Ovary (tissue), 9 donors: Measurements from ENCODE around the gene SHROOM3. TPM values are rescaled to one million over a fixed set of nuclear protein-coding genes. Genes with fewer than 3 reads are reported as not detected.
"Not testable (repeated sequence)": the region's sequence is repeated elsewhere in the genome, so short reads cannot be mapped to it uniquely, and the experiment has no call there.

Experiments used
- DNase-seq, 5 donors: peaks; one replicate each; pipeline ENCODE4 v3.0.0-alpha.2; 2019 to 2020
- H3K27ac ChIP-seq, 2 donors: fragments of 200-600 bp; one replicate each; pipeline versions ENCODE4 v1.5.1 to v1.8.0; 2019 to 2022
- H3K27me3 ChIP-seq: fragments of 200-600 bp; one replicate; pipeline ENCODE4 v1.8.0; 2022
- H3K36me3 ChIP-seq: fragments of 200-600 bp; sonication (generic); one replicate; pipeline ENCODE4 v1.5.1; 2019
- H3K4me1 ChIP-seq: one replicate; pipeline ENCODE4 v1.8.1; 2013; ENCODE audit warnings: mild to moderate bottlenecking, moderate library complexity; ENCODE audit not compliant: insufficient read depth
- H3K4me3 ChIP-seq: fragments of 200-600 bp; sonication (generic); one replicate; pipeline ENCODE4 v1.5.1; 2017
- H3K9me3 ChIP-seq, 2 donors: fragments of 200-600 bp in 1 of 2; sonication (generic) in 1 of 2; one replicate each; pipeline versions ENCODE4 v1.5.1 to v1.8.1; 2013 to 2019; ENCODE audit warnings: mild to moderate bottlenecking in 1 of 2, moderate library complexity in 1 of 2
- EP300 ChIP-seq: sonication (generic); formaldehyde crosslinking; IDR thresholded peaks from one replicate; pipeline ENCODE4 v1.6.1; 2017; ENCODE audit warnings: antibody characterized with exemption
- POLR2A ChIP-seq: fragments of 450-650 bp; IDR thresholded peaks from one replicate; pipeline ENCODE4 v1.6.1; 2017; ENCODE audit warnings: antibody characterized with exemption, mild to moderate bottlenecking, moderate library complexity
- WGBS, 3 donors: extraction: QIAGEN DNeasy Blood & Tissue Kit in 1 of 3; methylation state at CpG; one replicate each; pipeline versions ENCODE4 v1.1.5 to v1.1.7; 2013 to 2017; 5-methylcytosine and 5-hydroxymethylcytosine counted together
- intact Hi-C, 4 donors: fragments of 100-400 bp; cut with DNase I; formaldehyde crosslinking; loops; one replicate each; pipeline versions ENCODE4 v1.11.0 to v1.15.1; 2022 to 2023
- polyA plus RNA-seq, 2 donors: library from polyadenylated mRNA; stranded (reverse); fragments of 200-250 nt in 1 of 2; fragments of 350-450 nt in 1 of 2; fragmentation: Illumina TruSeq in 1 of 2; extraction: RNeasy Lipid Tissue Mini Kit (QIAGEN cat#74804) in 1 of 2; gene quantifications; one replicate each; pipeline ENCODE4 v1.2.3, GENCODE V29; 2013 to 2014
- total RNA-seq, 7 donors: library from RNA; depleted of rRNA in 2 of 7; stranded (reverse); fragments of >200 nt in 2 of 7; fragmentation: NEBNext Ultra II Directional in 3 of 7; extraction: Animal tissue kit (Norgen Biotek cat#: 25700) in 3 of 7; gene quantifications; one replicate each; pipeline versions ENCODE4 v1.1.0 to v1.2.4, GENCODE V29; 2016 to 2023
- TF ChIP-seq, protein P1 (sequence below), 3 donors: fragments of 450-650 bp in 2 of 3; fragments of 200-600 bp in 1 of 3; IDR thresholded peaks; one replicate each; pipeline versions ENCODE4 v1.5.1 to v1.8.0; 2016 to 2022; ENCODE audit warnings: antibody characterized with exemption in 3 of 3, mild to moderate bottlenecking in 1 of 3
- donor health status: DM: no; HTN: no; CAD: no; lungs with moderate emphysema.
- donor health status: DM: no; HTN: no; CAD: no.
- donor health status: Bipolar disorder and iron deficiency.
- donor health status: DM: yes; HTN: yes; CAD: no.
- donor health status: DM: no; HTN: no; CAD: no.
- donor health status: DM: yes; HTN: yes; CAD: no.

SHROOM3 gene
- total and polyA plus RNA-seq, 9 donors, result 0.80 to 70.1 (median 3.8) TPM

GRCh38 chr4:76448211-76448610 lies 13.2 kb downstream of the SHROOM3 start:
- H3K27me3 ChIP-seq, result no peaks in the 10 kb centered on the region
- H3K27ac ChIP-seq, result no peak overlapping the region
- no peak for TF ChIP-seq POLR2A
- TF ChIP-seq, protein P1, sequence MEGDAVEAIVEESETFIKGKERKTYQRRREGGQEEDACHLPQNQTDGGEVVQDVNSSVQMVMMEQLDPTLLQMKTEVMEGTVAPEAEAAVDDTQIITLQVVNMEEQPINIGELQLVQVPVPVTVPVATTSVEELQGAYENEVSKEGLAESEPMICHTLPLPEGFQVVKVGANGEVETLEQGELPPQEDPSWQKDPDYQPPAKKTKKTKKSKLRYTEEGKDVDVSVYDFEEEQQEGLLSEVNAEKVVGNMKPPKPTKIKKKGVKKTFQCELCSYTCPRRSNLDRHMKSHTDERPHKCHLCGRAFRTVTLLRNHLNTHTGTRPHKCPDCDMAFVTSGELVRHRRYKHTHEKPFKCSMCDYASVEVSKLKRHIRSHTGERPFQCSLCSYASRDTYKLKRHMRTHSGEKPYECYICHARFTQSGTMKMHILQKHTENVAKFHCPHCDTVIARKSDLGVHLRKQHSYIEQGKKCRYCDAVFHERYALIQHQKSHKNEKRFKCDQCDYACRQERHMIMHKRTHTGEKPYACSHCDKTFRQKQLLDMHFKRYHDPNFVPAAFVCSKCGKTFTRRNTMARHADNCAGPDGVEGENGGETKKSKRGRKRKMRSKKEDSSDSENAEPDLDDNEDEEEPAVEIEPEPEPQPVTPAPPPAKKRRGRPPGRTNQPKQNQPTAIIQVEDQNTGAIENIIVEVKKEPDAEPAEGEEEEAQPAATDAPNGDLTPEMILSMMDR (IDR thresholded peaks at IDR 0.05), result no peak
- TF ChIP-seq EP300, result no peak
- no peak for DNase-seq
- H3K36me3 ChIP-seq, result no peaks in the 10 kb centered on the region
- H3K4me3 ChIP-seq, result no peak overlapping the region
- no peaks in the 10 kb centered on the region for H3K9me3 ChIP-seq
- no peaks in the 10 kb centered on the region for H3K4me1 ChIP-seq
- 83 to 88% (median 85%) methylated on average over 3 of the region's 3 CpGs for WGBS, 3 donors
- intact Hi-C loops, result no loop called here

DNA sequence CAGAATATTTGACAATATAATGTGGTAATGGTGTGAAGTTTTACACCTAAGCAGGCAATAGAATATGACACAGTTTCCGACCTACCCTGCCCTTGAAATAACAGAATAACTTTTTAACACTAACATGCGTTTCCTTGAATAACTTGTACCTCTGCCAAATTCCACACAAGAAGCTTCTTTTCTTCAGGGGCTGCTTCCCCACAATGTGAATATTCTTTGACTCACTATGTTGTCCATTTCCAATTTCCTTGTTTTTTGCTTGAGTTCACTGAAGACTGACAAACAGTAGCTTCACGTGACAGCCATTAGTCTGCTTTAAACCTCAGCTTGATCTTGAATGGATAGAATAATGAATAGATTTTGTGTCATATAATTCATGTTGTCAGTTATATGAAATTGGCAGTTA lies 14.3 kb downstream of the SHROOM3 start:
- no peak overlapping the region for H3K27ac ChIP-seq

GRCh38 chr4:76449833-76450232 lies 14.8 kb downstream of the SHROOM3 start:
- H3K27ac ChIP-seq, result no peak overlapping the region
- no peaks in the 10 kb centered on the region for H3K9me3 ChIP-seq
- intact Hi-C loops, result no loop called here

More for the DNA sequence above, 14.3 kb downstream of the SHROOM3 start:
- no peaks in the 10 kb centered on the region for H3K27me3 ChIP-seq
- TF ChIP-seq, protein P1 (IDR thresholded peaks at IDR 0.05), result no peak
- TF ChIP-seq POLR2A (no peak), EP300 (no peak)
- H3K4me1 ChIP-seq, result no peaks in the 10 kb centered on the region
- 23 to 31% (median 26%) methylated on average over 3 of the region's 3 CpGs for WGBS, 3 donors
- no peak for DNase-seq
- no peaks in the 10 kb centered on the region for H3K36me3 ChIP-seq
- no peak overlapping the region for H3K4me3 ChIP-seq
- intact Hi-C loops, result no loop called here
- no peaks in the 10 kb centered on the region for H3K9me3 ChIP-seq

GRCh38 chr4:76453232-76453631 lies 18.2 kb downstream of the SHROOM3 start:
- 80 to 94% (median 89%) methylated on average over 2 of the region's 2 CpGs for WGBS, 3 donors
- intact Hi-C loops, result no loop called here
- H3K9me3 ChIP-seq, result no peaks in the 10 kb centered on the region
- H3K27me3 ChIP-seq, result no peaks in the 10 kb centered on the region
- no peak for DNase-seq
- no peaks in the 10 kb centered on the region for H3K4me1 ChIP-seq
- H3K27ac ChIP-seq, result no peak overlapping the region
- H3K36me3 ChIP-seq, result no peaks in the 10 kb centered on the region
- TF ChIP-seq, protein P1 (IDR thresholded peaks at IDR 0.05), result no peak
- TF ChIP-seq POLR2A, result no peak
- TF ChIP-seq EP300, result no peak
- H3K4me3 ChIP-seq, result no peak overlapping the region

More at GRCh38 chr4:76449833-76450232, 14.8 kb downstream of the SHROOM3 start:
- Histone ChIP-seq H3K36me3 (no peaks in the 10 kb centered on the region), H3K4me1 (no peaks in the 10 kb centered on the region), H3K4me3 (no peak overlapping the region), H3K27me3 (no peaks in the 10 kb centered on the region)
- no peak for DNase-seq
- 55 to 61% (median 59%) methylated on average over 2 of the region's 2 CpGs for WGBS, 3 donors
- TF ChIP-seq POLR2A (no peak), EP300 (no peak)
- TF ChIP-seq, protein P1 (IDR thresholded peaks at IDR 0.05), result no peak

GRCh38 chr4:76454073-76454472 lies 19.0 kb downstream of the SHROOM3 start:
- H3K4me1 ChIP-seq, H3K36me3 ChIP-seq, H3K27ac ChIP-seq, DNase-seq, H3K9me3 ChIP-seq, intact Hi-C loops, H3K4me3 ChIP-seq, H3K27me3 ChIP-seq: not testable (repeated sequence)
- whole genome bisulfite sequencing, 3 donors, result 91 to 92% (median 91%) methylated on average over 6 of the region's 6 CpGs
